Hepatocyte (in vitro differentiated cells): Measurements from ENCODE around the gene CDC42BPB. TPM values are rescaled to one million over a fixed set of nuclear protein-coding genes. Genes with fewer than 3 reads are reported as not detected.

Source experiments
- DNase-seq: peaks from one replicate; pipeline ENCODE4 v3.0.0-alpha.2; 2016; ENCODE audit warnings: low spot score
- H2AFZ ChIP-seq: fragments of 200-600 bp; sonication (generic); 2 replicates; pipeline ENCODE4 v1.6.0; 2016; ENCODE audit warnings: antibody characterized with exemption, mild to moderate bottlenecking
- H3K27ac ChIP-seq: fragments of 200-600 bp; sonication (generic); 2 replicates; pipeline ENCODE4 v1.5.1; 2016; ENCODE audit warnings: mild to moderate bottlenecking
- H3K27me3 ChIP-seq: fragments of 200-600 bp; sonication (generic); 2 replicates; pipeline ENCODE4 v1.6.1; 2016
- H3K36me3 ChIP-seq: fragments of 200-600 bp; sonication (generic); replicated peaks from 2 replicates; pipeline ENCODE4 v1.5.1; 2016; ENCODE audit warnings: low read depth; ENCODE audit not compliant: insufficient read depth
- H3K4me1 ChIP-seq: fragments of 200-600 bp; sonication (generic); 2 replicates; pipeline ENCODE4 v1.5.1; 2016; ENCODE audit warnings: mild to moderate bottlenecking, moderate library complexity; ENCODE audit not compliant: insufficient read depth
- H3K4me2 ChIP-seq: fragments of 200-600 bp; sonication (generic); 2 replicates; pipeline ENCODE4 v1.6.0; 2016
- H3K4me3 ChIP-seq: fragments of 200-600 bp; sonication (generic); 2 replicates; pipeline ENCODE4 v1.5.1; 2016; ENCODE audit warnings: mild to moderate bottlenecking
- H3K79me2 ChIP-seq: fragments of 200-600 bp; sonication (generic); 2 replicates; pipeline ENCODE4 v1.6.0; 2017; ENCODE audit warnings: mild to moderate bottlenecking
- H3K9me2 ChIP-seq: fragments of 200-600 bp; sonication (generic); replicated peaks from 2 replicates; pipeline ENCODE4 v1.6.0; 2017; ENCODE audit warnings: mild to moderate bottlenecking; ENCODE audit not compliant: insufficient read depth
- H3K9me3 ChIP-seq: fragments of 200-600 bp; sonication (generic); 2 replicates; pipeline ENCODE4 v1.5.1; 2016; ENCODE audit warnings: low read depth, mild to moderate bottlenecking
- H4K20me1 ChIP-seq: fragments of 200-600 bp; sonication (generic); 2 replicates; pipeline ENCODE4 v1.6.0; 2016; ENCODE audit warnings: mild to moderate bottlenecking; ENCODE audit not compliant: insufficient read depth, poor library complexity, severe bottlenecking
- CTCF ChIP-seq: fragments of 200-600 bp; sonication (generic); IDR thresholded peaks from 2 replicates; pipeline ENCODE4 v1.5.1; 2016; ENCODE audit warnings: antibody characterized with exemption, mild to moderate bottlenecking; ENCODE audit not compliant: poor library complexity
- EZH2 ChIP-seq: fragments of 200-600 bp; sonication (generic); IDR thresholded peaks from 2 replicates; pipeline ENCODE4 v1.6.1; 2016; ENCODE audit warnings: antibody characterized with exemption, mild to moderate bottlenecking, borderline replicate concordance
- EZH2phosphoT487 ChIP-seq: fragments of 200-600 bp; sonication (generic); IDR thresholded peaks from one replicate; pipeline ENCODE4 v1.6.1; 2018; ENCODE audit warnings: antibody characterized with exemption, mild to moderate bottlenecking, low read depth, moderate library complexity; ENCODE audit not compliant: unreplicated experiment, severe bottlenecking
- WGBS: methylation state at CpG from one replicate; pipeline ENCODE4 v1.1.6; 2016; ENCODE audit warnings: low lambda C conversion rate; ENCODE audit errors: missing lambda C conversion rate; 5-methylcytosine and 5-hydroxymethylcytosine counted together
- polyA plus RNA-seq: library from polyadenylated mRNA; unstranded; fragments of >200 nt; fragmentation: Nextera tagmentation; extraction: Ambion mirVana; gene quantifications from 2 replicates; pipeline ENCODE4 v1.2.1, GENCODE V29; 2016
- total RNA-seq: library from RNA; depleted of rRNA; stranded (reverse); fragments of >200 nt; gene quantifications from 2 replicates; pipeline ENCODE4 v1.2.3, GENCODE V29; 2014

CDC42BPB gene
- total and polyA plus RNA-seq, 2 experiments from 2014 or later: 10.2 to 60.6 TPM

GRCh38 chr14:102900631-102901571, 156.4 kb downstream of the CDC42BPB start:
- no peak for TF ChIP-seq CTCF
- no peak for TF ChIP-seq EZH2
- TF ChIP-seq EZH2phosphoT487: no peak
- Histone ChIP-seq H3K27me3 (no peaks in the 10 kb centered on the region), H4K20me1 (no peaks in the 10 kb centered on the region), H3K27ac (no peak overlapping the region), H3K36me3 (no peaks in the 10 kb centered on the region), H3K4me3 (no peak overlapping the region), H3K9me3 (no peaks in the 10 kb centered on the region), H2AFZ (no peak overlapping the region), H3K9me2 (no peaks in the 10 kb centered on the region), H3K79me2 (no peaks in the 10 kb centered on the region), H3K4me1 (no peaks in the 10 kb centered on the region), H3K4me2 (no peak overlapping the region)
- 96% methylated on average over 39 of the region's 39 CpGs for WGBS
- DNase-seq: no peak

- 99% methylated on average over 8 of the region's 8 CpGs for WGBS
- no peak overlapping the region for H3K4me3 ChIP-seq
- H3K9me2 ChIP-seq: no peaks in the 10 kb centered on the region
- no peak overlapping the region for H3K4me2 ChIP-seq
- H3K27ac ChIP-seq: no peak overlapping the region
- H3K79me2 ChIP-seq: no peaks in the 10 kb centered on the region
- no peaks in the 10 kb centered on the region for H3K36me3 ChIP-seq
- no peak for DNase-seq
- TF ChIP-seq EZH2 (no peak), CTCF (no peak), EZH2phosphoT487 (no peak)
- H3K4me1 ChIP-seq: no peaks in the 10 kb centered on the region
- H3K9me3 ChIP-seq: no peaks in the 10 kb centered on the region
- no peaks in the 10 kb centered on the region for H4K20me1 ChIP-seq
- H2AFZ ChIP-seq: no peak overlapping the region
- H3K27me3 ChIP-seq: no peaks in the 10 kb centered on the region
These were observed 157.8 kb downstream of the CDC42BPB start for GRCh38 chr14:102899516-102899900.

GRCh38 chr14:102898776-102899515, 158.4 kb downstream of the CDC42BPB start:
- 93% methylated on average over 18 of the region's 18 CpGs for WGBS
- DNase-seq: no peak
- no peaks in the 10 kb centered on the region for H3K4me1 ChIP-seq
- no peaks in the 10 kb centered on the region for H3K9me3 ChIP-seq
- no peaks in the 10 kb centered on the region for H3K27me3 ChIP-seq
- TF ChIP-seq EZH2phosphoT487: no peak
- no peak for TF ChIP-seq EZH2
- no peak for TF ChIP-seq CTCF
- no peaks in the 10 kb centered on the region for H3K36me3 ChIP-seq
- no peaks in the 10 kb centered on the region for H3K9me2 ChIP-seq
- no peaks in the 10 kb centered on the region for H4K20me1 ChIP-seq
- no peak overlapping the region for H2AFZ ChIP-seq
- no peak overlapping the region for H3K4me2 ChIP-seq
- no peaks in the 10 kb centered on the region for H3K79me2 ChIP-seq
- H3K4me3 ChIP-seq: no peak overlapping the region
- H3K27ac ChIP-seq: no peak overlapping the region
